NCI-H2081 treated with DMSO at 0.1 percent for 48 hours (cell line): ENCODE data around the gene UBA1.

Experiments used
- DNase-seq: peaks from one replicate; lab custom pipeline; 2025; lab: John Stamatoyannopoulos, UW

Gene UBA1

DNA sequence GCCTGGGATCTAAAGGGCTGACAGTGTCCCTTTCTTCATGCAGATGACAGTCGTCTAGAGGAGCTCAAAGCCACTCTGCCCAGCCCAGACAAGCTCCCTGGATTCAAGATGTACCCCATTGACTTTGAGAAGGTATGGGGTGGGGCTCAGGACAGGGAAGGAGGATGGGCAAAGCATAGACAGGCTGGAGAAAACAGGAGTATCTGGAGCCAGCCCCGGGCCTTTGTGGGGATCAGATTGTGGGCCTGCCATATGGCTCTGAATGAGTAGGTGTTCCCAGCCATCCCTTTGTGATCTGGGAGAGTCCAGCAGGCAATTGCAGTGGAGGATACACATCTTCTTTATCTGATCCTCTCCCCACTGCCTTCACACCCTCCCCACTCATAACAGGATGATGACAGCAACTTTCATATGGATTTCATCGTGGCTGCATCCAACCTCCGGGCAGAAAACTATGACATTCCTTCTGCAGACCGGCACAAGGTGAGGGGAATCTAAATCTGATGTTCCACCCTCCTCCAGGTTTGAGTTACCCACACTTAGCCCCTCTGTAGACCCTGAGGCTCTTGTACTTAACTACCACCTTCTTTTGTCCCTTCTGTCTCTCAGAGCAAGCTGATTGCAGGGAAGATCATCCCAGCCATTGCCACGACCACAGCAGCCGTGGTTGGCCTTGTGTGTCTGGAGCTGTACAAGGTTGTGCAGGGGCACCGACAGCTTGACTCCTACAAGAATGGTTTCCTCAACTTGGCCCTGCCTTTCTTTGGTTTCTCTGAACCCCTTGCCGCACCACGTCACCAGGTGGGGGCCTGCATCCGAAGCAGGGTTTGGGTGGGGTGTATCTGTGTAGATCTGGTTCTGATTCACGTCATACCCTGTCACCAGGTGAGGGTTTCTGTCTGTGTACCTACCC, 19.0 kb downstream of the UBA1 start:
- DNase-seq, result no peak

DNA sequence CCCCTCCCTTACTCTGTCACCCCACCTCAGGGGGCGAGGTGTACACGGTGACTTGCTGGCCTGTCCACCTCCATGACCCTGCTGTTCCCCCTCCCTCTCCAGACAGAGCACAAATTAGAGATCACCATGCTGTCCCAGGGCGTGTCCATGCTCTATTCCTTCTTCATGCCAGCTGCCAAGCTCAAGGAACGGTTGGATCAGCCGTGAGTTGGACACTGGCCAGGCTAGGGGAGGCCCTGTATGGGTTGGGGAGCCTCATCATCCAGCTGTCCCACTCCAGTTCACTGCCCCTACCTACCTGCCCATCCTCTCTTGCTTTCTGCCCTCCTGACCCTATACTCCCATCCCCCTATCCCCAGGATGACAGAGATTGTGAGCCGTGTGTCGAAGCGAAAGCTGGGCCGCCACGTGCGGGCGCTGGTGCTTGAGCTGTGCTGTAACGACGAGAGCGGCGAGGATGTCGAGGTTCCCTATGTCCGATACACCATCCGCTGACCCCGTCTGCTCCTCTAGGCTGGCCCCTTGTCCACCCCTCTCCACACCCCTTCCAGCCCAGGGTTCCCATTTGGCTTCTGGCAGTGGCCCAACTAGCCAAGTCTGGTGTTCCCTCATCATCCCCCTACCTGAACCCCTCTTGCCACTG, 20.9 kb downstream of the UBA1 start:
- no peak for DNase-seq

GRCh38 chrX:47215291-47215900, 21.8 kb downstream of the UBA1 start:
- DNase-seq, result no peak

DNA sequence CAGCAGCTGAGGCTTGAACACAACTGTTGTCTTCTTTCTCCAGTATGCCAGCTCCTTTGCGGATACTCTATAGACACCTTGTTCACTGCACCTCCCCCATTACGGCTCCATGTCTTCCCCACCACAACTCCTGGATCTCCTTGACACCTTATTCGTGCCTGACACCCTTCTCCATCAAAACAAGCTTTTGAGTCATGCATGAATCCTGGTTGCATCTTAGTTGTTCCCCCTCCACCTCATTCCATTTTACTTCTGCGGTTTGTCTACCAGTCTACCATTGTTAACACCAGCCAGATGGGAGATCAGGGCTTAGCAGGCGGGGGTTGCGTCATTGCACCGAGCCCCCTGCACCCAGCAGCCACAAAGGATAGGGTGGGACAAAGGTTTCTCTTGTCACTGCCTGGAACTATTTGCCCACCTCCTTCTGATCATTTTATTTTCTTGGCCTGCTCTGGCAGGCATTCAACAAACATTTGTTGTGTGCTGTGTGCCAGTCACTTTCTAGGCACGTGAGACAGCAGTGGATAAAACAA, 22.8 kb downstream of the UBA1 start:
- DNase-seq, result no peak

- DNase-seq, result no peak
Measured at GRCh38 chrX:47217121-47217851, 23.7 kb downstream of the UBA1 start.

GRCh38 chrX:47217852-47218279, 24.2 kb downstream of the UBA1 start:
- DNase-seq, result peak; percentile 100

DNA sequence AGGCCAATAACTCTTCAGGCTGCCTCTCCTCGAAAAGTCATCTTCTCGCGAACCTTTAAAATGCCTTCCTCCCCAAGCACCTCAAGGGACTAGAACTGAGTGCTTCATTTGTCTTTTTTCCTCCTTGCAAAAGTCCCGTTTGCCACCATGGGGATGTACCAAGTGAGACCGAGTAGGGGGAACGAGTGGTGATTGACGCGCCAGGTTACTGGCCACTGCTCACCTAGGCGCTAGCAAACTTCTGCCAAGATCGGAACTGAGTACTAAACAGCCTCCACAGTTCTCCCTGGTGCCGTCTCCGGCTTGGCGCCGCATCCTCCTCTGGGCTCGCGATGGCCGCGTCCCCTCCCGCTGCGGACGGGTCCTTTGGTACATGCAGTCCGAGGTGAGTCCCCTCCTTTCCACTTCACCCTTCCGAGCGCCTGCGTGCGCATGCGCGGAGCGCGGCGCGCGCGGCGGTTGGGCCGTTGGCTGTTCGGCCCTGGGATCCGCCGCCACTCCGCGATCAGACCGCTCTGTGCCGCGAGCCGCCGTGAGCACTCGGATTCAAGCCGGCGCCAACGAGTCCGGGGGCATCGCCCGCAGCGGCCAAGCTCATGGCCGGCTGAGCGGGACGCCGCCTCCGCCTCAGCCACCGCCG, 24.8 kb downstream of the UBA1 start, which contains the start of gene CDK16:
Gene CDK16 (plus strand): TSS at position 402 of the 640 bp plus-strand sequence. CDS start 4,877 bp downstream, outside the sequence.
- peak; percentile 72 for DNase-seq

GRCh38 chrX:47218920-47219815, 25.5 kb downstream of the UBA1 start:
- DNase-seq, result no peak

- no peak for DNase-seq
Measured at GRCh38 chrX:47221756-47222155, 28.1 kb downstream of the UBA1 start.

- DNase-seq, result no peak
Measured at GRCh38 chrX:47222751-47223350, 29.2 kb downstream of the UBA1 start.

- no peak for DNase-seq
Measured at GRCh38 chrX:47223476-47224250, 30.0 kb downstream of the UBA1 start.

DNA sequence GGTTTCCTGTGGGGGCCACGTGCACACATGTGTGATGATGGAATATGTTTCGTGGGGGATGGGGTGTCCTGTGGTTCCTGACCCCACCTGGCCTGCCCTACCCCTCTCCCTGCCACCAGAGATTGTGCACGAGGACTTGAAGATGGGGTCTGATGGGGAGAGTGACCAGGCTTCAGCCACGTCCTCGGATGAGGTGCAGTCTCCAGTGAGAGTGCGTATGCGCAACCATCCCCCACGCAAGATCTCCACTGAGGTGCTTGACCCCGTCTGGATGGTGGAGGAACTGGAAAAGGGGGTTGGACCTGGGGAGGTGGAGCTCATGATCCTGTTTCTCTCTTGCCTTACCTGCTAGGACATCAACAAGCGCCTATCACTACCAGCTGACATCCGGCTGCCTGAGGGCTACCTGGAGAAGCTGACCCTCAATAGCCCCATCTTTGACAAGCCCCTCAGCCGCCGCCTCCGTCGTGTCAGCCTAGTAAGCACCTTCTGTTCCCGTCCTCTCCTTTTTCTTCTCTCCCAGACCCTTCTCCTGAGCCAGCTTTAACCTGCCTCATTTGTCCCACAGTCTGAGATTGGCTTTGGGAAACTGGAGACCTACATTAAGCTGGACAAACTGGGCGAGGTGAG, 30.8 kb downstream of the UBA1 start:
- no peak for DNase-seq

- DNase-seq, result no peak
Measured at GRCh38 chrX:47224896-47225290, 31.3 kb downstream of the UBA1 start.

DNA sequence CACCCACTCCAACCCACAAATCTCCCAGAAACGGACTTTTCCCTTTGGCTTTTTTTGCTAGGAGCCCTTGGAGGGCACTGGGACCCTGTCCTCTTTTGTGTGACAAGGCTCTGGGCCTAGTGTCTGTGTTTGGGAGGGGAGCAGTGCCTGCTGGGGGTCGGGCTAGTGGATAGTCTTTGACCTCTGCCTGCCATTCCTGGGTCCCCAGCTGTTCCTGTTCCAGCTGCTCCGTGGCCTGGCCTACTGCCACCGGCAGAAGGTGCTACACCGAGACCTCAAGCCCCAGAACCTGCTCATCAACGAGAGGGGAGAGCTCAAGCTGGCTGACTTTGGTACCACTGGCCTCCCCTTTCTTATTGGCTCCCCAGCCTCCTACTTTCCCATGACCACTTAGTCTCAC, 32.4 kb downstream of the UBA1 start:
- DNase-seq, result no peak

GRCh38 chrX:47226531-47227333, 33.1 kb downstream of the UBA1 start:
- no peak for DNase-seq

GRCh38 chrX:47227334-47227583, 33.6 kb downstream of the UBA1 start:
- no peak for DNase-seq

DNA sequence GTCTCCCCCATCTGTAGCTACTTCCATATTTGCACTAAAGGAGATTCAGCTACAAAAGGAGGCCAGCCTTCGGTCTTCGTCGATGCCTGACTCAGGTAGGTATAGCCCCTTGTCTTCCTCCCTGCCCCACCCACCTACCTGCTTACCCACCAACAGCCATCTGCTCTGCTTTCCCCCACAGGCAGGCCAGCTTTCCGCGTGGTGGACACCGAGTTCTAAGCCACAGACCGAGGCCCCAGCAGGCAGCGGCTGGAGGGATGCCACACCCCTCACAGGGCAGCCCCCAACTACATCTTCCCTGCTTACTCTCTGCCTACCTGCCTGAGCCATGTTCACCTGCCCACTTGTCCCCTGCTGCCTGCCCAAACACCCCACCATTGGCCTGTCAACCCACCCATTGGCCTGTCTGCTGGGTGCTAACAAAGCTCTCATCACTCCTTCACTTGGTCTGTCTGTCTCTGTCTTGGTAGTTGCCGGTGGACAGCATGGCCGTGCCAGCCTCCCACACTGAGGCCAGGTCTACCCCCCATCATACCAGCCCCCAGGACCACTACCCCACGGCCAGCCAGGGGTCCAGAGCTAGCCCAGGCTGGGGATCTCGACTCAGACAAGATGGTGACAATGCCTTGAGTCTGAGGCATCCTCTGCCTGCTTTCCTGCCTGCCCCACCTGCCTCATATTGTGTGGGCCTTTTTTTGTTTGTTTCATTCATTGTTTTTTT, 35.1 kb downstream of the UBA1 start:
- DNase-seq, result no peak
